WI38 (cell line): Measurements from ENCODE around the gene RWDD3.

ENCODE experiments used
- H3K4me3 ChIP-seq: 2 replicates; pipeline ENCODE4 v1.5.1; 2011; ENCODE audit warnings: low read depth, mild to moderate bottlenecking, control low read depth, low read length
- CTCF ChIP-seq: IDR thresholded peaks from 2 replicates; pipeline ENCODE4 v1.5.1; 2012; ENCODE audit warnings: low read depth, mild to moderate bottlenecking, control low read depth, low read length

RWDD3 gene

GRCh38 chr1:95281781-95282517, 47.9 kb downstream of the RWDD3 start:
- TF ChIP-seq CTCF = no peak
- H3K4me3 ChIP-seq = no peak overlapping the region

- no peak for TF ChIP-seq CTCF
- no peak overlapping the region for H3K4me3 ChIP-seq
These were observed 48.5 kb downstream of the RWDD3 start for GRCh38 chr1:95282518-95282895.

GRCh38 chr1:95284420-95284819, 50.4 kb downstream of the RWDD3 start:
- H3K4me3 ChIP-seq = no peak overlapping the region
- no peak for TF ChIP-seq CTCF

- no peak overlapping the region for H3K4me3 ChIP-seq
- TF ChIP-seq CTCF = no peak
These were observed 52.5 kb downstream of the RWDD3 start for GRCh38 chr1:95286479-95286878.

GRCh38 chr1:95287081-95287480, 53.1 kb downstream of the RWDD3 start:
- no peak overlapping the region for H3K4me3 ChIP-seq
- TF ChIP-seq CTCF = no peak

- H3K4me3 ChIP-seq = no peak overlapping the region
- no peak for TF ChIP-seq CTCF
These were observed 53.8 kb downstream of the RWDD3 start for GRCh38 chr1:95287825-95288224.
